ENCODE measurements around the gene NEK1.
"Not testable (repeated sequence)": the region's sequence is repeated elsewhere in the genome, so short reads cannot be mapped to it uniquely, and the experiment has no call there.

The NEK1 gene

GRCh38 chr4:169567916-169568315 lies 44.5 kb downstream of the NEK1 start:
- no peak for TF ChIP-seq CTCF (IDR thresholded peaks at IDR 0.05; ENCODE audit: extremely low read depth, missing control alignments)
- DNase-seq (ENCODE audit: low spot score) = no peak

- peak; percentile 49 for TF ChIP-seq CTCF (IDR thresholded peaks at IDR 0.05; ENCODE audit: extremely low read depth, missing control alignments)
Observed at GRCh38 chr4:169566021-169566818, 46.2 kb downstream of the NEK1 start.

GRCh38 chr4:169565606-169566005 lies 46.8 kb downstream of the NEK1 start:
- DNase-seq (ENCODE audit: low spot score) = no peak
- TF ChIP-seq CTCF (IDR thresholded peaks at IDR 0.05; ENCODE audit: extremely low read depth, missing control alignments) = no peak

More at GRCh38 chr4:169566021-169566818, 46.2 kb downstream of the NEK1 start:
- peak; percentile 74 for DNase-seq (ENCODE audit: low spot score)

- DNase-seq (ENCODE audit: low spot score) = no peak
- TF ChIP-seq CTCF (IDR thresholded peaks at IDR 0.05; ENCODE audit: extremely low read depth, missing control alignments) = no peak
Observed at GRCh38 chr4:169557061-169557636, 55.2 kb downstream of the NEK1 start.

GRCh38 chr4:169546548-169546947 lies 65.8 kb downstream of the NEK1 start:
- not testable (repeated sequence) for DNase-seq (ENCODE audit: low spot score)

- DNase-seq (ENCODE audit: low spot score) = no peak
- no peak for TF ChIP-seq CTCF (IDR thresholded peaks at IDR 0.05; ENCODE audit: extremely low read depth, missing control alignments)
Observed at GRCh38 chr4:169540774-169541173, 71.6 kb downstream of the NEK1 start.

GRCh38 chr4:169530048-169530447 lies 82.3 kb downstream of the NEK1 start:
- no peak for DNase-seq (ENCODE audit: low spot score)
- TF ChIP-seq CTCF (IDR thresholded peaks at IDR 0.05; ENCODE audit: extremely low read depth, missing control alignments) = no peak

- no peak for TF ChIP-seq CTCF (IDR thresholded peaks at IDR 0.05; ENCODE audit: extremely low read depth, missing control alignments)
- DNase-seq (ENCODE audit: low spot score) = no peak
Observed at GRCh38 chr4:169523796-169524195, 88.6 kb downstream of the NEK1 start.
